OCI-LY7 (cell line): ENCODE measurements around the gene CA9.

Experiments used
- EZH2phosphoT487 ChIP-seq: fragments of 200-600 bp; sonication (generic); IDR thresholded peaks from 2 replicates; pipeline ENCODE4 v1.6.1; 2018; ENCODE audit warnings: low read depth, borderline replicate concordance, mild to moderate bottlenecking, mixed run types, antibody characterized with exemption, low read length, moderate library complexity, mixed read lengths
- TF ChIP-seq, protein P1 (sequence below): fragments of 200-600 bp; sonication (generic); conservative IDR thresholded peaks from 2 replicates; pipeline ENCODE4 v1.5.1; 2014; ENCODE audit warnings: mild to moderate bottlenecking, antibody characterized with exemption, low read length, moderate library complexity, mixed read lengths

DNA sequence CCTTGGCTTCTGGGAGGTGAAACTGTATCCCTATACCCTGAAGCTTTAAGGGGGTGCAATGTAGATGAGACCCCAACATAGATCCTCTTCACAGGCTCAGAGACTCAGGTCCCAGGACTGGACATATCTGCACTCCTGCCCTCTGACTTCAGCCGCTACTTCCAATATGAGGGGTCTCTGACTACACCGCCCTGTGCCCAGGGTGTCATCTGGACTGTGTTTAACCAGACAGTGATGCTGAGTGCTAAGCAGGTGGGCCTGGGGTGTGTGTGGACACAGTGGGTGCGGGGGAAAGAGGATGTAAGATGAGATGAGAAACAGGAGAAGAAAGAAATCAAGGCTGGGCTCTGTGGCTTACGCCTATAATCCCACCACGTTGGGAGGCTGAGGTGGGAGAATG, 5.4 kb downstream of the CA9 start:
- TF ChIP-seq, protein P1, sequence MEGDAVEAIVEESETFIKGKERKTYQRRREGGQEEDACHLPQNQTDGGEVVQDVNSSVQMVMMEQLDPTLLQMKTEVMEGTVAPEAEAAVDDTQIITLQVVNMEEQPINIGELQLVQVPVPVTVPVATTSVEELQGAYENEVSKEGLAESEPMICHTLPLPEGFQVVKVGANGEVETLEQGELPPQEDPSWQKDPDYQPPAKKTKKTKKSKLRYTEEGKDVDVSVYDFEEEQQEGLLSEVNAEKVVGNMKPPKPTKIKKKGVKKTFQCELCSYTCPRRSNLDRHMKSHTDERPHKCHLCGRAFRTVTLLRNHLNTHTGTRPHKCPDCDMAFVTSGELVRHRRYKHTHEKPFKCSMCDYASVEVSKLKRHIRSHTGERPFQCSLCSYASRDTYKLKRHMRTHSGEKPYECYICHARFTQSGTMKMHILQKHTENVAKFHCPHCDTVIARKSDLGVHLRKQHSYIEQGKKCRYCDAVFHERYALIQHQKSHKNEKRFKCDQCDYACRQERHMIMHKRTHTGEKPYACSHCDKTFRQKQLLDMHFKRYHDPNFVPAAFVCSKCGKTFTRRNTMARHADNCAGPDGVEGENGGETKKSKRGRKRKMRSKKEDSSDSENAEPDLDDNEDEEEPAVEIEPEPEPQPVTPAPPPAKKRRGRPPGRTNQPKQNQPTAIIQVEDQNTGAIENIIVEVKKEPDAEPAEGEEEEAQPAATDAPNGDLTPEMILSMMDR, result no peak
- no peak for TF ChIP-seq EZH2phosphoT487
